HUDEP-2 (cell line): Measurements from ENCODE around the gene AGK.
A peak's percentile ranks its signal among the peaks of the same experiment; 100 is the strongest.

Experiments used
- DNase-seq, 76 experiments: peaks; one replicate each; lab custom pipeline; 2025; ENCODE audit not compliant: unreplicated experiment in 76 of 76; lab: John Stamatoyannopoulos, UW

Gene AGK

GRCh38 chr7:141701489-141702046, 150.4 kb downstream of the AGK start:
- peak in 1 of 76 experiments; percentile 1 for DNase-seq

GRCh38 chr7:141702047-141702567, 150.9 kb downstream of the AGK start, which contains the start of gene DENND11:
DENND11 (minus strand) TSS chr7:141702166; CDS start chr7:141702153, 13 bp downstream.
- peak in 7 of 76 experiments; percentile 3 to 26 (median 13) for DNase-seq

- DNase-seq, result no peak
These were observed 151.7 kb downstream of the AGK start for GRCh38 chr7:141702892-141703291.

- DNase-seq, result no peak
These were observed 152.9 kb downstream of the AGK start for GRCh38 chr7:141704112-141704511.

- DNase-seq, result no peak
These were observed 153.5 kb downstream of the AGK start for GRCh38 chr7:141704741-141705140.
